GM19324 (cell line): Measurements from ENCODE around the gene ERCC1.
A peak's percentile ranks its signal among the peaks of the same experiment; 100 is the strongest.
"Not testable (repeated sequence)": the region's sequence is repeated elsewhere in the genome, so short reads cannot be mapped to it uniquely, and the experiment has no call there.

Experiments used
- ATAC-seq: cut with Tn5 transposase; IDR thresholded peaks from one replicate; pipeline ENCODE4 v1.9.1; 2021; ENCODE audit warnings: mild to moderate bottlenecking, moderate library complexity; ENCODE audit not compliant: unreplicated experiment, low FRiP score

The ERCC1 gene

DNA sequence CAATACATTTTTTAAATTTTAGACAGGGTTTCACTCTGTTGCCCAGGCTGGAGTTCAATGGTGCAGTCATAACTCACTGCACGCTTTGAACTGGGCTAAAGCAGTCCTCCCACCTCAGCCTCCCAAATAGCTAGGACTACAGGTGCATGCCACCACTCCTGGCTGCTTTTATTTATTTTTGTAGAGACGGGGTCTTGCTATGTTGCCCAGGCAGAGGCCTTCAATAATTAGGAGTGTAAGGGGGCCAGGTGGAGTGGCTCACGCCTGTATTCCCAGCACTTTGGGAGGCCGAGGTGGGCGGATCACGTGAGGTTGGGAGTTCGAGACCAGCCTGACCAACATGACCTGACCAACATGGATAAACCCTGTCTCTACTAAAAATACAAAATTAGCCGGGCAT is 8.8 kb upstream of the ERCC1 start:
- not testable (repeated sequence) for ATAC-seq

DNA sequence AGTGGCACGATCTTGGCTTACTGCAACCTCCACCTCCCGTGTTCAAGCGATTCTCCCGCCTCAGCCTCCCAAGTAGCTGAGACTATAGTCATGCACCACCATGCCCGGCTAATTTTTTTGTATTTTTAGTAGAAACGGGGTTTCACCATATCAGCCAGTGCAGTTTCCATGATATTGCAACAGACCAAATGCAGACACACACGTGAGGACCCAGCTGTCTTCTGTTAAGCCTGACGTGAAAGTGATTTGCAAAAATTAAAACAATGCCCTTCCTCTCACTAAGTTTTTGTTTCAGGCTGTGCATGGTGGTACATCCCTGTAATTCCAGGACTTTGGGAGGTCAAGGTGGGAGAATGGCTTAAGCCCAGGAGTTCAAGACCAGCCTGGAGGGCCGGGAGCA is 7.3 kb upstream of the ERCC1 start:
- not testable (repeated sequence) for ATAC-seq

DNA sequence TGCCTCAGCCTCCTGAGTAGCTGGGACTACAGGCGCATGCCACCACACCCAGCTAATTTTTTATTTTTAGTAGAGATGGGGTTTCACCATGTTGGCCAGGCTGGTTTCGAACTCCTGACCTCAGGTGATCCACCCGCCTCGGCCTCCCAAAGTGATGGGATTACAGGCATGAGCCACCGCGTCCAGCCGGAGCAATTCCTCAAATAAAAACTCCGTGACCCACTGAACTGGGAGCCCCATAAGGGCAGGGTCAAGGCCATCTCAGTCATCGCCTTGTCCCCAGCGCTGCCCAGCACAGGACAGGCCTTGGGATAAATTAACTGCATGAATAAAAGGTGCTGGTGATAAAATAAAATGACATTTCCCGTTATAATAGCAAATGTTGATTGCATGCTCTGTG is 6.2 kb upstream of the ERCC1 start:
- not testable (repeated sequence) for ATAC-seq

DNA sequence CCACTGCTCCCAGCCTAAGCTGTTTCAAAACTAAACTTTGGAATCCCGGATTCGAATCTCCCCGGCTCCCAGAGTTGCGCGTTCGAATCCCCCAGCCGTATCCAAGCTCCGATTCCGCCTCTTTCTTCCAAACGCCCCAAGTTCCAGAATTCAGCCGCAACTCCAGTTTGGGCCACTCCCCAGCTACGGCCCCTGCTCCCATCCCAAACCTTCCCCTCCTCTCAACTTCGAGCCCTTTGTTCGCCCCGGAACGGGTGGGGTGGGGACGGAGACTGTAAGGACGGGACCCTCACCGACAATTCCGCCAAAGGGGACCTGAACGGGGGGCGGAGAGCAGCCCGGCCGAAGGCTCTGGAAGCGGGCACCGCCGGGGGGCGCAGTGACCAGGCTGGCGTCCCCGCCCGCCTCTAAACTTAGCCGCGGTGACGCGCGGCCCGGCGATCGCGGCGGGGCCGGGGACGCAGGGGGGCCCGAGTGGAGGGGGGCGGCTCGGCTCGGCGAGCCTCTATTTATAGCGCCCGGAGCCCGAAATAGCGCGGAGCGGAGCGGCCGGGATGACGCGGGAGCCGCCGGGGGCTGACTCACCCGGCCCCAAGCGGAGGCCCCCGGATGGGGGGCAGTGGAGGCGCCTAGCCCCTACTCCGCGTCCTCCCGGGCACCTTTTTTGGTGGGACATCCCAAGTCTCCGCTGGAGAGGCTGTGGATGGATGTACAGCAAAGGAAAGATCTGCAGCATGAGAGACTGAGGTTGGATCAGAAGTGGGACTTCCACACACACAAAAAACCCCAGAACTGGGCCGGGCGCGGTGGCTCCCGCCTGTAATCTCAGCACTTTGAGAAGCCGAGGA is 4.9 kb upstream of the ERCC1 start:
- ATAC-seq: no peak

DNA sequence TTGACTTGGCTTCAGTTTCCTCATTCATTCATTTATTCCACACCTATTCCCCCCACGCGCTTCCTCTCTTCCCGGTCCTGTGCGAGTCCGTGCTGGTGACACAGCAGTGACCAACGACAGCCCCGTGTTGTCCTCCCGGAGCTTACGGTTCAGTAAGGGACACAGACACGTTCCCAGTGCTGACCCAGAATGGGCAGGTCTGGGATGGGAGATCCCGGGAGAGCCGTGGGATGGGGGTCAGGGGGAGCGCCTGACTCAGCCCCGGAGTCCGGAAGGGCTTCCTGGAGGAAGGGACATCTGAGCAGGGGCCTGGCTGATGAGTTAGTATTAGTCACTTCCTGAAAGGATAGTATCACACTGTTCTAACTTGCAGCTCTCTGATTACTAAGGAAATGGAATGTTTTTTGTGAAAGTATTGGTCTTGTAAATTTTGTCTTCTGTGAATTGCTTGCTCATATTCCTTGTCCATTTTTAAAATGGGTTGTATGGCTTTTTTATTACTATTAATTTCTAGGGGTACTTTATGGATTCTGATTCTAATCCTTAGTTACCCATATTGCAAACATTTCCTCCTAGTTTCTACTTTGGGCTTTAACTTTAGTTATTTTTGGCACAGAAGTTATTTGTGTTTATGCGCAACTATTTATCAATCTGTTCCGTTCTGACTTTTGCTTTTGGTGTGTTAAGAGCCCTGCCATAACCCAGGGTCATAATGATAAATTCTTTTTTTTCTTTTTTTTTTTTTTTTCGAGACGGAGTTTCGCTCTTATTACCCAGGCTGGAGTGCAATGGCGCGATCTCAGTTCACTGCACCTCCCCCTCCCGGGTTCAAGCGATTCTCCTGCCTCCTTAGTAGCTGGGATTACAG is 708 bp upstream of the ERCC1 start:
- ATAC-seq: no peak

GRCh38 chr19:45423033-45423588 is 606 bp downstream of the ERCC1 start:
- no peak for ATAC-seq

- ATAC-seq: no peak
Observed at GRCh38 chr19:45421947-45422498, 1.7 kb downstream of the ERCC1 start.

DNA sequence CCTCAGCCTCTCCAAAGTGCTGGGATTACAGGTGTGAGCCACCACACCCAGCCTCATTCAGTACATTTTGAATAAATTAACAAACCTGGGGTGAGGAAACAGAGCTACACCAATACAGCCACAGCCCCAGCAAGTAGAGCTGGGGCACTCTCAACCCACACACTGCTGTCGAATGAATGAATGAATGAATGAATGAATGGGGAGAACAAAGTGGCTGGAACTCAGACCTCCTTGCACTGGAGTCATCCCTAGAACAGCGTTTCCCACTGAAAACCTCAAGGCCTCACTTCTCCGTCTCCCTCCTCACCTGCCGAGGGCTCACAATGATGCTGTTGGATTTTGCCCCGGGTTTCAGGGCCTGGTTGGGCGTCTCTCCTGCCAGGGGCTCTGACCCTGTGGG is 2.8 kb downstream of the ERCC1 start:
- no peak for ATAC-seq

- ATAC-seq: no peak
Observed at GRCh38 chr19:45420356-45420755, 3.4 kb downstream of the ERCC1 start.

GRCh38 chr19:45419895-45420294 is 3.8 kb downstream of the ERCC1 start:
- no peak for ATAC-seq

DNA sequence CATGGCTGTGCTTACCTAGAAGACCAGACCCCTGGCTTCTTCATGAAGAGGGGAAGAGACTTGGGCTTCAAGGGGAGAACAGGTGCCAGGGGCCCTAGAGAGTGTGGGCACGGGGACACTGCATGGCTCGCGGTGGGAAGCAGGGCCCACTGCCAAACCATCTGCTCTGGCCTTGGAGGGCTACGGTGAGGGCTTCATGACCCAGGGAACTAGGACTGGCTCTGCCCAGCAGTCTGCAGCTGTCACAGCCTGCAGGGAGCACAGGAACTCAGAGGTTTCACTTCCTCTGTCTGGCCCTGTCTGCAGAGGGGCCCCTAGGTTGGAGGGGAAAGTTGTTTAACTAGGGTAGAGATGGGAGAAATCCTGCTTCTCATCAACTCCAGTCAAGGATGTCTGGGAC is 4.3 kb downstream of the ERCC1 start:
- ATAC-seq: peak; percentile 53

DNA sequence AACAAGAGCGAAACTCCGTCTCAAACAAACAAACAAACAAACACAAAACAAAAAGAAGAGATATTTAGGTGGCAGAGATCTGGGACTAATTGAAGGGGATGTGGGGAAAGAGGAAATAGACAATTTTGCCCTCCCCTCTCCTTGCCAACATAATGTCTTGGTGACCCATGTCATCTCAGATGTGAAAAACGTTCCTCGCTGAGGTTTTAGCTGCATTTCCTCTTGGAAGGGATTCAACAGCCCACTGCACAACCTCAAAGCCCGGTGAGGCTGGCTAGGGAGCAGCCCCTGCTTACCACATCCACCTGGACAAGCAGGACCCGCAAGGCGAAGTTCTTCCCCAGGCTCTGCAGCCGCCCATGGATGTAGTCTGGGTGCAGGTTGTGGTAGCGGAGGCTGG is 4.9 kb downstream of the ERCC1 start:
- no peak for ATAC-seq

DNA sequence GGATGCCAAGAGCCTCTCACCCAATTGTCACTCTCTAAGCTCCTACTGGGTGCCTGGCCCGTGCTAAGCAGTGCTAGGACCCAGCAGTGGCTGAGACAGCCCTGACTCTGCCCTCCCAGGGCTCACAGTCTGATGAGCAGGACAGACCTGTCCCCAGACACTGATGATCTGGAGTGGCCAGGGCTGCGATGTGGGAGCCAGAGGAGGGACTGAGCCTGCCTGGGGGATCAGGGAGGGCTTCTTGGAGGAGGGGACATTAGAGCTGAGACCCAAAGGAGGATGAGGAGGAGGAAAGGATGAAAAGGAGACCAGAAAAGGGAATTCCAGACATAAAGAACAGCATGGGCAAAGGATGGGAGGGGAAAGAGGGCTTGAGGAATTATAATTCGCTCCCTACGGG is 6.6 kb downstream of the ERCC1 start:
- ATAC-seq: no peak

DNA sequence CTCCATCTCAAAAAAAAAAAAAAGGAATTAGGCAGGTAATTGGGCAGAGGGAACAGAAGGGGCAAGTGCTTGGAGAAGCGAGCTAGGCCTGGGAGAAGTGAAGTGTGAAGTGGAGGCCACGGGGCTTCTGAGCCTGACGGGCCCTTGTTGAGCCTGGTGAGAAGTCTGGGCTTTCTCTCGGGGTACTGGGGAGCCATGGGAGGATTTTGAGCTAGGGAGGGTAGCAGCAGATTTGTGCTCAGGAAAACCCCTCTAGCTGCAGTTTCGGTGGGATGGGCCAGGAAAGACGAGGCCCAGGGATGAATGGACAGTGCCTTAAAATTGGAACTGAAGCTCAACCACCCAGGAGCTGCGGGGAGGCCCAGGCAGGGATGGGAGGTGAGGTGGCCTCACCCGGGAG is 9.2 kb downstream of the ERCC1 start:
- no peak for ATAC-seq

- no peak for ATAC-seq
Observed at GRCh38 chr19:45413497-45413896, 10.2 kb downstream of the ERCC1 start.

DNA sequence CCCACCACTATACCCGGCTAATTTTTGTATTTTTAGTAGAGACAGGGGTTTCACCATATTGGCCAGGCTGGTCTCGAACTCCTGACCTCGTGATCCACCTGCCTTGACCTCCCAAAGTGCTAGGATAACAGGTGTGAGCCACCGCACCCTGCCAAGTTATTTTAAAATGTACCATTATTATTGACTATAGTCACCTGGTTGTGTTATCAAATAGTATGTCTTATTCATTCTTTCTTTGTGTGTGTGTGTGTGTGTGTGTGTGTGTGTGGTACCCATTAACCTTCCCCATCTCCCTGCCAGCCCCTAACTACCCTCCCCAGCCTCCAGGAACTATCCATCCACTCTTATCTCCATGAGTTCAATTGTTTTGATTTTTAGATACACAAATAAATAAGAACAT is 13.4 kb downstream of the ERCC1 start:
- not testable (repeated sequence) for ATAC-seq

DNA sequence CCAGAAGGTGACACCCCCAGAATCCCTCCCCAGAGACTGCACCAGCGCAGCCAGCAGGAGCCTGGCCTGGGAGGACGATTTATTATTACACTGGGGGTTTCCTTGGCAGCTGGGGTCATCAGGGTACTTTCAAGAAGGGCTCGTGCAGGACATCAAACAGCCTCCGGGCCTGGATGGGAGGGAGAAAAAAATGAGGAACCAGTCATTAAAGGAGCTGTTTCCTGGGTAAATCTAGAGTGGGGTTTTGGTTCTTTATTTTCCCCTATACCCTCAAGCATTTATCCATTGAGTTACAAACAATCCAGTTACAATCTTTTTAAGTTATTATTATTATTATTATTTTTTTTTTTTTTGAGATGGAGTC is 14.2 kb downstream of the ERCC1 start:
- ATAC-seq: no peak

DNA sequence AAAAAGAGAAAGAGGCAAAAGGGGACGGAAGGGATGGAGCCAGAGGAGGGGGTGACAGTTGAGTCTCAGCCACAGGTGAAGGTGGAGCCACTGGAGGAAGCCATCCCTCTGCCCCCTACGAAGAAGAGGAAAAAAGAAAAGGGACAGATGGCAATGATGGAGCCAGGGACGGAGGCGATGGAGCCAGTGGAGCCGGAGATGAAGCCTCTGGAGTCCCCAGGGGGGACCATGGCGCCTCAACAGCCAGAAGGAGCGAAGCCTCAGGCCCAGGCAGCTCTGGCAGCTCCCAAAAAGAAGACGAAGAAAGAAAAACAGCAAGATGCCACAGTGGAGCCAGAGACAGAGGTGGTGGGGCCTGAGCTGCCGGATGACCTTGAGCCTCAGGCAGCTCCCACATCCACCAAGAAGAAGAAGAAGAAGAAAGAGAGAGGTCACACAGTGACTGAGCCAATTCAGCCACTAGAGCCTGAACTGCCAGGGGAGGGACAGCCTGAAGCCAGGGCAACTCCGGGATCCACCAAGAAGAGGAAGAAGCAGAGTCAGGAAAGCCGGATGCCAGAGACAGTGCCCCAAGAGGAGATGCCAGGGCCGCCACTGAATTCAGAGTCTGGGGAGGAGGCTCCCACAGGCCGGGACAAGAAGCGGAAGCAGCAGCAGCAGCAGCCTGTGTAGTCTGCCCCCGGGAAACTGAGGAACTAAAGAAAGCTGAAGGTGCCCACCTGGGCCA is 14.7 kb downstream of the ERCC1 start:
- no peak for ATAC-seq

- no peak for ATAC-seq
Observed at GRCh38 chr19:45408121-45408520, 15.6 kb downstream of the ERCC1 start.

GRCh38 chr19:45407585-45407984 is 16.1 kb downstream of the ERCC1 start:
- ATAC-seq: not testable (repeated sequence)

DNA sequence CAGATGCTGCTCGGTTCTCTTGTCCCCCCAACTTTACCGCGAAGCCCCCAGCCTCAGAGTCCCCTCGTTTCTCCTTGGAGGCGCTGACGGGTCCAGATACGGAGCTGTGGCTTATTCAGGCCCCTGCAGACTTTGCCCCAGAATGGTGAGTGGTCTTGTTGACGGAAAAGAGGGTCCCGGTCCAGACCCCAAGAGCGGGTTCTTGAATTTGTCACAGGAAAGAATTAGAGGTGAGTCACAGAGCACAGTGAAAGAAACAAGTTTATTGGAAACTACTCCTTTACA is 16.7 kb downstream of the ERCC1 start:
- no peak for ATAC-seq
